ENCODE data around the gene ABR.
"Not testable (repeated sequence)": the region's sequence is repeated elsewhere in the genome, so short reads cannot be mapped to it uniquely, and the experiment has no call there.

Gene ABR

GRCh38 chr17:1173432-1174262, 6.1 kb downstream of the ABR start:
- no peak for DNase-seq (ENCODE audit: low read depth in 2 of 2)

- DNase-seq (ENCODE audit: low read depth in 2 of 2) = no peak
These were observed 7.8 kb downstream of the ABR start for GRCh38 chr17:1171953-1172352.

- DNase-seq (ENCODE audit: low read depth in 2 of 2) = no peak
These were observed 9.0 kb downstream of the ABR start for GRCh38 chr17:1170739-1171138.

- DNase-seq (ENCODE audit: low read depth in 2 of 2) = no peak
These were observed 9.9 kb downstream of the ABR start for GRCh38 chr17:1169929-1170312.

GRCh38 chr17:1169221-1169928, 10.4 kb downstream of the ABR start:
- no peak for DNase-seq (ENCODE audit: low read depth in 2 of 2)

- no peak for DNase-seq (ENCODE audit: low read depth in 2 of 2)
These were observed 11.1 kb downstream of the ABR start for GRCh38 chr17:1168533-1169220.

GRCh38 chr17:1166276-1166675, 13.5 kb downstream of the ABR start:
- no peak for DNase-seq (ENCODE audit: low read depth in 2 of 2)

GRCh38 chr17:1165836-1166235, 13.9 kb downstream of the ABR start:
- DNase-seq (ENCODE audit: low read depth in 2 of 2) = no peak

GRCh38 chr17:1164935-1165556, 14.7 kb downstream of the ABR start:
- no peak for DNase-seq (ENCODE audit: low read depth in 2 of 2)

- DNase-seq (ENCODE audit: low read depth in 2 of 2) = no peak
These were observed 17.5 kb downstream of the ABR start for GRCh38 chr17:1162116-1162855.

GRCh38 chr17:1160591-1161390, 19.0 kb downstream of the ABR start:
- DNase-seq (ENCODE audit: low read depth in 2 of 2) = no peak

- no peak for DNase-seq (ENCODE audit: low read depth in 2 of 2)
These were observed 20.2 kb downstream of the ABR start for GRCh38 chr17:1159431-1160180.

- no peak for DNase-seq (ENCODE audit: low read depth in 2 of 2)
These were observed 20.9 kb downstream of the ABR start for GRCh38 chr17:1158879-1159278.

GRCh38 chr17:1156864-1157263, 22.9 kb downstream of the ABR start:
- DNase-seq (ENCODE audit: low read depth in 2 of 2) = no peak

- DNase-seq (ENCODE audit: low read depth in 2 of 2) = no peak
These were observed 25.1 kb downstream of the ABR start for GRCh38 chr17:1154704-1155103.

GRCh38 chr17:1153795-1154546, 25.8 kb downstream of the ABR start:
- DNase-seq (ENCODE audit: low read depth in 2 of 2) = no peak

GRCh38 chr17:1152582-1152981, 27.2 kb downstream of the ABR start:
- not testable (repeated sequence) for DNase-seq (ENCODE audit: low read depth in 2 of 2)

- DNase-seq (ENCODE audit: low read depth in 2 of 2) = no peak
These were observed 28.7 kb downstream of the ABR start for GRCh38 chr17:1150863-1151600.

Measured in stimulated activated CD8-positive, alpha-beta memory T cell treated with anti-CD3 and anti-CD28 coated beads, Interleukin-2, amount 100 ng/mL, for 48 hours (primary cell).